Measurements from ENCODE around the gene IQGAP3.

GRCh38 chr1:156483397-156483796 is 89.0 kb downstream of the IQGAP3 start:
- TF ChIP-seq CTCF (IDR thresholded peaks at IDR 0.05; ENCODE audit: low read depth, low read length) (no peak), EZH2phosphoT487 (IDR thresholded peaks at IDR 0.05; ENCODE audit: low read depth) (no peak)
